ENCODE data around the gene PTMS. TPM values are rescaled to one million over a fixed set of nuclear protein-coding genes. Genes with fewer than 3 reads are reported as not detected.
"Not testable (repeated sequence)": the region's sequence is repeated elsewhere in the genome, so short reads cannot be mapped to it uniquely, and the experiment has no call there.

The PTMS gene
- total RNA-seq, 1 donor from 2014 or later: 134 TPM

DNA sequence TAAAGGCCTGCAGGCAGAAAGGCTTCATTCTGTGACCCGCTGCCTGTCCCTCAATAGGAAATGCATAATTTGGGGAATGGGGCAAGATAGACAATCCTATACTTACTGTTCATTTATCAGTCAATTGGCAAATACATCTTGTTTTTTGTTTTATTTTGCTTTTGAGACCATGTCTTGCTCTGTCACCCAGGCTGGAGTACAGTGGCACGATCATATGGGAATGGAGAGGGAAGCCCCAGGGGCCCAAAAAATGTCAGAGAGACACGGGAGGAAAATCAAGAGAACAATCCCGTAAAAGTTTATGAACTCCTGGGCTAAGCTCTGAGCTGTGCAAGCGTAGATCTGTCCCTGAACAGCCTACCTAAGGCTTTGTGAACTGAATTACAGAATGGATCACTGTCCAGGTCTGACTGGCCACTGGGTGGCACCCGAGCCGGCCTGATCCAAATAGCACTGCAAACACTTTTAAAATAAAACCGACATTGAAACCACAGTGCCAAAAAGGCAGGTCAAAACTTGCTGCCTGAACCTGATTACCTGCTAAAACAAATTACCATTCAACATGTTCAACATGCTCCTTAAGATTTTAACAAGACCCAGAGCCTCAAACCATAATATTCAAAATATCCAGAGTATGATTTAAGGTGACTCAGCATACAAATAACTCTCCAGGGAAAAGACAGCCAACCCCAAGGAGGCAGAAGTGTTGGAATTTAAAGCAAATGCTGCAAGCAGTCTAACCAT, 30.5 kb upstream of the PTMS start:
- peak; percentile 74 for DNase-seq (ENCODE audit: low spot score)
- no peaks in the 10 kb centered on the region for H3K9me3 Mint-ChIP-seq
- no peaks in the 10 kb centered on the region for H3K27me3 ChIP-seq
- H3F3A ChIP-seq (ENCODE audit: low read depth): peaks cover 9% of the 10 kb centered on the region
- H3K27ac Mint-ChIP-seq: peak overlapping the region; percentile 42
- H3K27ac ChIP-seq: no peak overlapping the region
- H3K36me3 ChIP-seq: no peaks in the 10 kb centered on the region
- TF ChIP-seq, protein P1, sequence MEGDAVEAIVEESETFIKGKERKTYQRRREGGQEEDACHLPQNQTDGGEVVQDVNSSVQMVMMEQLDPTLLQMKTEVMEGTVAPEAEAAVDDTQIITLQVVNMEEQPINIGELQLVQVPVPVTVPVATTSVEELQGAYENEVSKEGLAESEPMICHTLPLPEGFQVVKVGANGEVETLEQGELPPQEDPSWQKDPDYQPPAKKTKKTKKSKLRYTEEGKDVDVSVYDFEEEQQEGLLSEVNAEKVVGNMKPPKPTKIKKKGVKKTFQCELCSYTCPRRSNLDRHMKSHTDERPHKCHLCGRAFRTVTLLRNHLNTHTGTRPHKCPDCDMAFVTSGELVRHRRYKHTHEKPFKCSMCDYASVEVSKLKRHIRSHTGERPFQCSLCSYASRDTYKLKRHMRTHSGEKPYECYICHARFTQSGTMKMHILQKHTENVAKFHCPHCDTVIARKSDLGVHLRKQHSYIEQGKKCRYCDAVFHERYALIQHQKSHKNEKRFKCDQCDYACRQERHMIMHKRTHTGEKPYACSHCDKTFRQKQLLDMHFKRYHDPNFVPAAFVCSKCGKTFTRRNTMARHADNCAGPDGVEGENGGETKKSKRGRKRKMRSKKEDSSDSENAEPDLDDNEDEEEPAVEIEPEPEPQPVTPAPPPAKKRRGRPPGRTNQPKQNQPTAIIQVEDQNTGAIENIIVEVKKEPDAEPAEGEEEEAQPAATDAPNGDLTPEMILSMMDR (IDR thresholded peaks at IDR 0.05): peak; percentile 75
- TF ChIP-seq EZH2 (IDR thresholded peaks at IDR 0.05): no peak
- no peaks in the 10 kb centered on the region for H3K4me1 ChIP-seq
- H3K27me3 Mint-ChIP-seq (ENCODE audit: insufficient read depth, low read depth): peaks cover 5% of the 10 kb centered on the region
- H3K4me3 ChIP-seq: no peak overlapping the region
- H2AFZ ChIP-seq (replicated peaks): no peak overlapping the region
- H3K4me2 ChIP-seq: no peak overlapping the region
- H3K4me3 Mint-ChIP-seq: no peak overlapping the region
- no peaks in the 10 kb centered on the region for H3K9me3 ChIP-seq (ENCODE audit: low read depth)
- H3K4me1 Mint-ChIP-seq: peaks cover 5% of the 10 kb centered on the region
- H3K36me3 Mint-ChIP-seq: peaks cover 5% of the 10 kb centered on the region
- H3K9ac ChIP-seq: no peak overlapping the region
- no peaks in the 10 kb centered on the region for H3K79me2 ChIP-seq (ENCODE audit: low read depth)
- no peaks in the 10 kb centered on the region for H4K20me1 ChIP-seq (ENCODE audit: low read depth)

DNA sequence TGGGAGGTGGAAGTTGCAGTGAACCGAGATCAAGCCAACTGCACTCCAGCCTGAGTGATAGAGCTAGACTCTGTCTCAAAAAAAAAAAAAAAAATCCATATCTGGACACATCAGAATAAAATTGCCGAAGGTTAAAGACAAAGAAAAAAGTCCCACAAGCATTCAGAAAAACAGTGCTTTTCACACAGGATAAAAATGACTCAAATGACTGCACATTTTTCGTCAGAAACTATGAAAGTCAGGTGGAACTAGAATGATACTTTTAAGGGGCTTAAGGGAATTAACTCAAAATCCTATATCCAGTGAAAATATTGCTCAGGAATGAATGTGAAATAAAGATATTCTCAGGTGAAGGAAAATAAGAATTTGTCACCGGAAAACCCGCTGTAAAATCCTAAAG, 29.4 kb upstream of the PTMS start:
- TF ChIP-seq, protein P1 (IDR thresholded peaks at IDR 0.05): no peak
- Histone ChIP-seq H4K20me1 (ENCODE audit: low read depth) (no peaks in the 10 kb centered on the region), H3K4me3 (no peak overlapping the region), H3K4me2 (no peak overlapping the region), H3F3A (ENCODE audit: low read depth) (peaks cover 9% of the 10 kb centered on the region), H3K9ac (no peak overlapping the region), H3K36me3 (no peaks in the 10 kb centered on the region), H3K79me2 (ENCODE audit: low read depth) (no peaks in the 10 kb centered on the region), H3K27ac (no peak overlapping the region), H3K9me3 (ENCODE audit: low read depth) (no peaks in the 10 kb centered on the region), H2AFZ (replicated peaks) (no peak overlapping the region), H3K4me1 (no peaks in the 10 kb centered on the region), H3K27me3 (no peaks in the 10 kb centered on the region)
- Mint-ChIP-seq H3K9me3 (no peaks in the 10 kb centered on the region), H3K4me3 (no peak overlapping the region), H3K4me1 (peaks cover 8% of the 10 kb centered on the region), H3K27ac (no peak overlapping the region), H3K36me3 (no peaks in the 10 kb centered on the region), H3K27me3 (ENCODE audit: insufficient read depth, low read depth) (peaks cover 5% of the 10 kb centered on the region)
- DNase-seq (ENCODE audit: low spot score): no peak

DNA sequence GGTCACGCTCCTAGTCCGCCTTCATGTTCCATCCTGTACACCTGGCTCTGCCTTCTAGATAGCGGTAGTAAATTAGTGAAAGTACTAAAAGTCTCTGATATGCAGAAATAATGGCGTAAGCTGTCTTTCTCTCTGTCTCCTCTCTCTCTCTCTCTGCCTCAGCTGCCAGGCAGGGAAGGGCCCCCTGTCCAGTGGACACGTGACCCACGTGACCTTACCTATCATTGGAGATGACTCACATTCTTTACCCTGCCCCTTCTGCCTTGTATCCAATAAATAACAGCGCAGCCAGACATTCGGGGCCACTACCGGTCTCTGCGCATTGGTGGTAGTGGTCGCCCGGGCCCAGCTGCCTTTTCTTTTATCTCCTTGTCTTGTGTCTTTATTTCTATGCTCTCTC, 24.1 kb upstream of the PTMS start:
- not testable (repeated sequence) for H3K4me2 ChIP-seq; DNase-seq (ENCODE audit: low spot score); H3K9me3 Mint-ChIP-seq; H3K9ac ChIP-seq; H3K27me3 Mint-ChIP-seq (ENCODE audit: insufficient read depth, low read depth); H3K4me3 ChIP-seq; H2AFZ ChIP-seq (replicated peaks); H3K4me1 ChIP-seq; H3K27ac ChIP-seq; H3K36me3 ChIP-seq; H3K9me3 ChIP-seq (ENCODE audit: low read depth); H4K20me1 ChIP-seq (ENCODE audit: low read depth); H3K27me3 ChIP-seq; H3K79me2 ChIP-seq (ENCODE audit: low read depth); H3F3A ChIP-seq (ENCODE audit: low read depth)
- H3K4me1 Mint-ChIP-seq: peaks cover 18% of the 10 kb centered on the region
- H3K4me3 Mint-ChIP-seq: peak overlapping the region; percentile 41
- H3K27ac Mint-ChIP-seq: peak overlapping the region; percentile 70
- peaks cover 11% of the 10 kb centered on the region for H3K36me3 Mint-ChIP-seq

DNA sequence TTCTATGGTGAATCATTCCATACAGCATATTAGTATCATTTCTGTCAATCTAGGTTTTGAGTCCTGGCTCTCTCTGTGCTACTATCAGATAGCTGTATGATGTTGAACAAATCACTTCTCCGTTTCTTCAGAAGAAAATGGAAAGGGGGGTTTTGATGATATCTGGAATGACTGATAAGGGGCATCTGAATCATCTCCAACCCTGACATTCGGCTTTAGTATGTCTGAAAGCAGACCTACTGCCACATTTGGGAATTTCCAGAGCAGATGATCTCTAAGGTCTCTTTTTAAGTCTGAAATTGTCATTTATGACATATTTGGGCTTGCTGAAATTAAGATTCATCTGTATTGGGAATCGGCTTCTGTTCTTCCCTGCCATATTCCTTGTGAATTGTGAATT, 23.3 kb upstream of the PTMS start:
- Histone ChIP-seq H3K27ac (no peak overlapping the region), H3K4me3 (no peak overlapping the region), H3K4me1 (peaks cover 5% of the 10 kb centered on the region), H4K20me1 (ENCODE audit: low read depth) (no peaks in the 10 kb centered on the region), H3K79me2 (ENCODE audit: low read depth) (no peaks in the 10 kb centered on the region), H3K4me2 (no peak overlapping the region), H3K9me3 (ENCODE audit: low read depth) (no peaks in the 10 kb centered on the region), H2AFZ (replicated peaks) (no peak overlapping the region), H3F3A (ENCODE audit: low read depth) (peaks cover 7% of the 10 kb centered on the region), H3K9ac (no peak overlapping the region), H3K27me3 (no peaks in the 10 kb centered on the region), H3K36me3 (no peaks in the 10 kb centered on the region)
- no peaks in the 10 kb centered on the region for H3K9me3 Mint-ChIP-seq
- DNase-seq (ENCODE audit: low spot score): no peak
- H3K4me3 Mint-ChIP-seq: no peak overlapping the region
- H3K27ac Mint-ChIP-seq: no peak overlapping the region
- H3K27me3 Mint-ChIP-seq (ENCODE audit: insufficient read depth, low read depth): peaks cover 4% of the 10 kb centered on the region
- TF ChIP-seq, protein P1 (IDR thresholded peaks at IDR 0.05): no peak
- TF ChIP-seq EZH2 (IDR thresholded peaks at IDR 0.05) (no peak), EZH2phosphoT487 (IDR thresholded peaks at IDR 0.05) (no peak)
- H3K4me1 Mint-ChIP-seq: peaks cover 18% of the 10 kb centered on the region
- peaks cover 19% of the 10 kb centered on the region for H3K36me3 Mint-ChIP-seq

DNA sequence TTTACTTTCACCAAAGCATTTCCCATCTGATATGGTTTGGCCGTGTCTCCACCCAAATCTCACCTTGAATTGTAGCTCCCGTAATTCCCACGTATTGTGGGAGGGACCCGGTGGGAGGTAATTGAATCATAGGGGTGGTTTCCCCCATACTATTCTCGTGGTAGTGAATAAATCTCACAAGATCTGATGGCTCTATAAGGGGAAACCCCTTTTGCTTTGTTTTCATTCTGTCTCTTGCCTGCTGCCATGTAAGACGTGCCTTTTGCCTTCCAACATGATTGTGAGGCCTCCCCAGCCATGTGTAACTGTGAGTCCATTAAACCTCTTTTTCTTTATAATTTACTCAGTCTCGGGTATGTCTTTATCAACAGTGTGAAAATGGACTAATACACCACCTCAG, 22.9 kb upstream of the PTMS start:
- H3K9me3 Mint-ChIP-seq; H3K4me2 ChIP-seq; H3K27me3 ChIP-seq; H3K36me3 ChIP-seq; H3K9ac ChIP-seq; H3K4me1 ChIP-seq; H3K27me3 Mint-ChIP-seq (ENCODE audit: insufficient read depth, low read depth); H2AFZ ChIP-seq (replicated peaks); H4K20me1 ChIP-seq (ENCODE audit: low read depth); H3K4me3 ChIP-seq; H3K27ac ChIP-seq; H3K4me3 Mint-ChIP-seq; H3K9me3 ChIP-seq (ENCODE audit: low read depth); H3F3A ChIP-seq (ENCODE audit: low read depth); H3K79me2 ChIP-seq (ENCODE audit: low read depth); DNase-seq (ENCODE audit: low spot score): not testable (repeated sequence)
- peaks cover 18% of the 10 kb centered on the region for H3K4me1 Mint-ChIP-seq
- H3K36me3 Mint-ChIP-seq: peaks cover 24% of the 10 kb centered on the region
- peak overlapping the region; percentile 2 for H3K27ac Mint-ChIP-seq

Measured in neural progenitor cell (in vitro differentiated cells).